Measurements from ENCODE around the gene KDM3A. TPM values are rescaled to one million over a fixed set of nuclear protein-coding genes. Genes with fewer than 3 reads are reported as not detected.

The KDM3A gene, protein sequence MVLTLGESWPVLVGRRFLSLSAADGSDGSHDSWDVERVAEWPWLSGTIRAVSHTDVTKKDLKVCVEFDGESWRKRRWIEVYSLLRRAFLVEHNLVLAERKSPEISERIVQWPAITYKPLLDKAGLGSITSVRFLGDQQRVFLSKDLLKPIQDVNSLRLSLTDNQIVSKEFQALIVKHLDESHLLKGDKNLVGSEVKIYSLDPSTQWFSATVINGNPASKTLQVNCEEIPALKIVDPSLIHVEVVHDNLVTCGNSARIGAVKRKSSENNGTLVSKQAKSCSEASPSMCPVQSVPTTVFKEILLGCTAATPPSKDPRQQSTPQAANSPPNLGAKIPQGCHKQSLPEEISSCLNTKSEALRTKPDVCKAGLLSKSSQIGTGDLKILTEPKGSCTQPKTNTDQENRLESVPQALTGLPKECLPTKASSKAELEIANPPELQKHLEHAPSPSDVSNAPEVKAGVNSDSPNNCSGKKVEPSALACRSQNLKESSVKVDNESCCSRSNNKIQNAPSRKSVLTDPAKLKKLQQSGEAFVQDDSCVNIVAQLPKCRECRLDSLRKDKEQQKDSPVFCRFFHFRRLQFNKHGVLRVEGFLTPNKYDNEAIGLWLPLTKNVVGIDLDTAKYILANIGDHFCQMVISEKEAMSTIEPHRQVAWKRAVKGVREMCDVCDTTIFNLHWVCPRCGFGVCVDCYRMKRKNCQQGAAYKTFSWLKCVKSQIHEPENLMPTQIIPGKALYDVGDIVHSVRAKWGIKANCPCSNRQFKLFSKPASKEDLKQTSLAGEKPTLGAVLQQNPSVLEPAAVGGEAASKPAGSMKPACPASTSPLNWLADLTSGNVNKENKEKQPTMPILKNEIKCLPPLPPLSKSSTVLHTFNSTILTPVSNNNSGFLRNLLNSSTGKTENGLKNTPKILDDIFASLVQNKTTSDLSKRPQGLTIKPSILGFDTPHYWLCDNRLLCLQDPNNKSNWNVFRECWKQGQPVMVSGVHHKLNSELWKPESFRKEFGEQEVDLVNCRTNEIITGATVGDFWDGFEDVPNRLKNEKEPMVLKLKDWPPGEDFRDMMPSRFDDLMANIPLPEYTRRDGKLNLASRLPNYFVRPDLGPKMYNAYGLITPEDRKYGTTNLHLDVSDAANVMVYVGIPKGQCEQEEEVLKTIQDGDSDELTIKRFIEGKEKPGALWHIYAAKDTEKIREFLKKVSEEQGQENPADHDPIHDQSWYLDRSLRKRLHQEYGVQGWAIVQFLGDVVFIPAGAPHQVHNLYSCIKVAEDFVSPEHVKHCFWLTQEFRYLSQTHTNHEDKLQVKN (N-terminal part only)
- 14.7 and 22.7 TPM in 2 replicates for total RNA-seq (2014; rRNA removed; shearing (Covaris generic))

DNA sequence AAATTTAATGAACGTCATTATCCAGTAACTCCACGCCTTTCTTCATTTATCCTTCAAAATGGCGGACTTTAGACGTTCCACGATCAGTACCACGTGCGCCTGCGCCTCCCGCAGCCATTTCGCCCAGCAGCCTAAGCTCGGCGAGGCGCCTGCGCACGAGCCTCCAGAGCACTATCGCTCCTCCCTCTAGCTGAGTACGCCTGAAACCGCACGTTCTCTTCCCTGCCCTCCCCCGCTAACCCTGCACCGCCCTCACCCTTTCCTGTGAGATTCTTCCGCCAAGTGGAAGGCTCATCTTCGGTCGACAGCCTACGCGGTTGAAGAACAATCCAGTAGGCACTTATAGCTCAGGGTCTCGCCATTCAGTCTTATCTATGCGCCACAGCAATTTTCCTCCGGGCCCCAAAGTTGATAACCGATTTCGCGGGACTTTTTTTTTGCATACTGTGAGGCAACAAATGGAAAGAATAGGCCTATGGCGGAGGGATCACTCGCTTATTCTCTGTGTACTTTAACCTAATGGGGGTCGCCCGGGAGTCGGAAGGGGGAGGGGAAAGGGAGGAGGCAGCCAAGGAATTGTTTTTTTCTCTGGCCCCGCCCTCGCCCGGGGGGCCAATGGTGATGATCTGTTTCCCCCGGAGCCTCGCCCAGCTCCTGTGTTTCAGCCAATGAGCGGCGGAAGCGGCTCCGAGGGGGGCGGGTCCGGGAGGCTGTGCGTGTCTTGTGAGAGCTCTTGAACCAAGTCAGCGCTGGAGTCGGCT, at the start of gene KDM3A:
TSS of gene KDM3A (plus strand) at position 741 of the 761 bp plus-strand sequence. CDS start 677 bp downstream, outside the sequence.
- peak; percentile 100 for DNase-seq (ENCODE audit: low read depth in 1 of 2, low spot score in 2 of 2)
- no peaks in the 10 kb centered on the region for H3K9me3 ChIP-seq (replicated peaks)
- H3K4me3 ChIP-seq = peak within 1 kb of the TSS; percentile 65
- H3K27me3 ChIP-seq (replicated peaks) = no peaks in the 10 kb centered on the region
- H3K4me1 ChIP-seq (replicated peaks) = peaks cover 7% of the 10 kb centered on the region
- peaks cover 19% of the 10 kb centered on the region for H3K36me3 ChIP-seq
- peak within 1 kb of the TSS; percentile 94 for H3K27ac ChIP-seq

DNA sequence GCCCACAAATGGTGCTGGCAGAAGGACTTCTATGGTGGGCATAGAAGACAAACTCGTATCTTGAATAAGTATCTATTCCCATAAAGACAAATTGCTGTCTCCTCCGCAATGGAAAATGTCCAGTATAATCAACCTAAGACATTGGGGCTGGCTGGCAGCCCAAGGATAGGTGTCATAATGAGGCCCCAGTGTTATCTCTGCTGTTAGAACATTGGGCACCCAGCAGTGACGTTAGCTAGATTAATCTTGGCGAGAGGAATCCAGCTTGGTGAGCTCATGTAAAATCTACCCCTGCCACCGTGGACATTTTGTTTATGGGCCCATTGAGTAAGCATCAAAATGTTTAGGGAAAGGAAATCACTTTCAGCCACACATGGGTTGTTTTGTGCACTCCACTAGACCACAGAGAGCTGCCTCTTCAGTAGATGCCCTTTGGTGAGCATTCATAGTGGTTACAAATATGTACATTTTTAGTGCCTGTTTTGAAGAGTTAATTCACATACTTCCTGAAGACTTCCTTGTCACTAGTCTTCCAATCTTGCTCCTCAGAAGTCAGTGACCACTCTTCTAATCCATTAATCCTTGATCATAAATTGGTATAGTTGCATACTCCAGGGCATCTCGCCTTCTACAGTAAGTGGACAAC, 48.2 kb upstream of the KDM3A start:
- peaks cover 7% of the 10 kb centered on the region for H3K4me1 ChIP-seq (replicated peaks)
- DNase-seq (ENCODE audit: low read depth in 1 of 2, low spot score in 2 of 2) = no peak

DNA sequence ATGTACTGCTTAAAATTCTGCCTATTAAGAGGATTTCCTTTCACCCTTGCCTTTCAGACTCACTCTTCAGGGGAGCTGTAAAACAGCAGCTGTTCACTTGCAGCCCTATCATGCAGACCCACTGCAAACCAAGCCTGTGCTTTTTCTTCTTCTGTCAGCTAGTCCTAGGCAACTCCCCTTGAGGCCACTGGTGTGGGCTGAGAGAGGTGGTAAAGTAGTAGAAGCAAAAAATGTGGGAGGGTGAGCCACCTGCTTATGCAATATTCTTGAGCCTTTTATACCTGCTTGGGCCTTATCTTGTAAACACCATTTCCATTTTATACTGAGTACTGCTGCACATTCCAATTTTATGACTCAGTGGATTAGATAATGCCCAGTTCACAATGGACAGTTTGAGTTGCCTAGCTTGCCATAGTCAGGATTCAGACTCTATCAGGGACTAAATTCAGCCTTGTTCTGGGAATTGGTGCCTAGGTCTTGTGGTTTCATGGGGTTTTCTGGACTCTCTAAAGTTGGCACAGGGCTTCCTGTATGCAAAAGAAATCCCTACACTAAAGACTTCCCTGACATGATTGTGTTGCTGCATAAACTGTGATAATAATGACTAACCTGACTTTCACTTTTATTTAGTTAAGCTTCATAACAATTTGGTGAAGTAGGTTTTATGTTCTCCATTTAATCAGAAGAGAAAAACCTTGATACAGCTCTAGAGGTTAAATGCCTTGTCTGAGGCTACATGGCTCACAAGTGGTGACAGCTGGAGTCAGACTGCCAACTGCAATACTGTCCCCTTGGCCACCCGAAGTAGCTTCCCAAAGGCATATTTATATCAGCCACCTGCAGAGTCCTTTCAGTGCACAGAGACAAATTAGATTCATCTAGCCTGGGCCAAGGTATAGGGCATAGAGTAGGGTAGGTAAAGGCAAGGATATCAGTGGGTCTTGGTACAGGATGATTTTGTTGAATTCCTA, 47.4 kb upstream of the KDM3A start:
- Histone ChIP-seq H3K27me3 (replicated peaks) (no peaks in the 10 kb centered on the region; the same call in 1 of the 2 replicates), H3K27ac (no peak overlapping the region), H3K4me1 (replicated peaks) (peaks cover 7% of the 10 kb centered on the region), H3K9me3 (replicated peaks) (no peaks in the 10 kb centered on the region), H3K4me3 (no peak overlapping the region), H3K36me3 (no peaks in the 10 kb centered on the region)
- peak in 1 of 2 experiments; percentile 28 for DNase-seq (ENCODE audit: low read depth in 1 of 2, low spot score in 2 of 2)

More for the DNA sequence above, 48.2 kb upstream of the KDM3A start:
- no peaks in the 10 kb centered on the region for H3K36me3 ChIP-seq
- H3K9me3 ChIP-seq (replicated peaks) = no peaks in the 10 kb centered on the region
- no peak overlapping the region for H3K27ac ChIP-seq
- no peaks in the 10 kb centered on the region for H3K27me3 ChIP-seq (replicated peaks)
- no peak overlapping the region for H3K4me3 ChIP-seq

DNA sequence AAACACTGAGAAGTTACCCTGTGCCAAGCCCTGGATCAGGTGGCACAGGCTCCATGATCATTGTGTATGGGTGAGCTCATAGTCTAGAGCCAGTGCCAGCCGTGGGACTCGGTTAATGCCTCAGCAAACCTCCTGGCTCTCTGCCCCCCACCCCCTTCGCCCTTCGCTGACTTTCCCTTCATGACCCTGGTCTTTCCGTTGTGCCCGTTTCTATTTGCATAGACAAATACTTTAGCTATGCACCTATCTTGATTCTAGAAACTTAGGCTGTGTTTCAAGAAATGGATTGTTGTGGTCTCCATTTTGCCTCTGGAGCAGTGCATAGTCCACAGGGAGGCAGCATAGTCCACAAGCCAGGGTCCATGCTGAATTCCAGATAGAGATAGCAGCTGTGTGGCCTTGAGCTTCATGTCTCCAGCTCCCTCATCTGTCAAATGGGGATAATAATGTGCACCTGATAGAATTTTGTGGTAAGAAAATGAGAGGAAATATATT, 44.8 kb upstream of the KDM3A start:
- DNase-seq (ENCODE audit: low read depth in 1 of 2, low spot score in 2 of 2) = no peak

DNA sequence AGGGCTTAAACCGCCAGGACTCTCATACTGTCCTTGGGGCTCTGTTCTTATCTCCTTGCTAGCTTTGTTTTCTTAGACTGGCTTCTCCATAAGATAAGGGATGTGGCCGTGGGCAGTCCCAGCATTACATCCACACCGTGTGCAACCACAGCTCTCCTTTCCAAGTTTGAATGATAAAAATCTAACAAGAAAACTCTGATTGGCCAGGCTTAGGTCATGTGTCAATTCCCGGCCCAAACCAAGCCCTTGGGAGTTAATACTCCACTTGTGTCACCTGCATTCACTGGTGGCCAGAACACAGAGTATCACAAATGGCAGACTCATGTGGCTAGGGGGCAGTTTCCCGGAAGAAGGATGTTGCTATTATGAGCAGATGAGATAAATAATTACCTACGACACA, 43.2 kb upstream of the KDM3A start:
- Histone ChIP-seq H3K4me3 (no peak overlapping the region), H3K4me1 (replicated peaks) (peaks cover 7% of the 10 kb centered on the region), H3K9me3 (replicated peaks) (no peaks in the 10 kb centered on the region), H3K36me3 (no peaks in the 10 kb centered on the region), H3K27me3 (replicated peaks) (no peaks in the 10 kb centered on the region; the same call in 1 of the 2 replicates), H3K27ac (no peak overlapping the region)
- DNase-seq (ENCODE audit: low read depth in 1 of 2, low spot score in 2 of 2) = no peak

More for the DNA sequence above, 44.8 kb upstream of the KDM3A start:
- Histone ChIP-seq H3K27ac (no peak overlapping the region), H3K4me1 (replicated peaks) (peaks cover 7% of the 10 kb centered on the region), H3K4me3 (no peak overlapping the region), H3K36me3 (no peaks in the 10 kb centered on the region), H3K9me3 (replicated peaks) (no peaks in the 10 kb centered on the region), H3K27me3 (replicated peaks) (no peaks in the 10 kb centered on the region; the same call in 1 of the 2 replicates)

DNA sequence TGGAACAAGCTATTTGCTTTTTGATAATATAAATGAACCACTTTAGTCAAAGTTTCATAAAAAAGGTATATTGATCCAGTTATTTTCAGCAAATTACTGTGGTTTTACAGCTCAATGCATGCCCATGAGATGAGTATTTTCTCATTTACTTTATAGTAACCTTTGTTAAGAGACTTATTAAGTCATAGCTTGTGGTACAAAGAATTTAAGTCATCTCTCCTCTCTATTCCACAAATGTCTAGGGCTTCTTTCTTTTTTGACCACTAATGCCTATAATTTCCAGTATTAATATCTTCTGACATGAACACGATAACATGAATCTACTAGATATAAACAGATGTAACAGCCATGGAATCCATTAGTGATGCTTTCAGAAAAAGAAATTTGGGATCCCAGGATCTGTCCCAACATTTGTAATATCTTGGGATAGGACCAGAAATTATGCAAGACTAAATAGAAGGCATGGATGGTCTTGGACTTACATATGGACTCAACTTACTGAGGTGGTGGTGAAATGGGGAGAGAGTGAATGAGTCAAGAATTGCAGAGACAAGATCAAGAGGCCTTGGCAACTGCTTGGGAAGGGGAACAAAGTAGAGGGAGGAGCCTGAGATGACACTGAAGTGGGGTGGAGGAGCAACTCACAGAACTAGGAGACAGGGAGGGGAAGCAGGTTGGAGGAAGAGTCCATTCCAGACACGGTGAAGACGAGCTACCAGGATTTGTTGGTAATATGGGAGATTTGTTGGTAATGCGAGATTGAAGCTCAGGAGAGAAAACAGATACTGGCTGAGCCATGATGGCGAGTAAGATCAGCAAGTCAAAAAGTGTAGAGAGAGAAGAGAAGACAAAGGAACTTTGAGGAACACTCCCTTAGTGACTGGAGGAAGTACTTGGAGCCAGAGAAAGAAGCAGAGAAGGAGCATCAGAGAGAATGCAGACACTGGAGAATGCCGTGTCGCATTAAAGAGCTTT, 42.4 kb upstream of the KDM3A start:
- DNase-seq (ENCODE audit: low read depth in 1 of 2, low spot score in 2 of 2) = no peak
- peaks cover 3% of the 10 kb centered on the region for H3K4me1 ChIP-seq (replicated peaks)
- no peaks in the 10 kb centered on the region; the same call in 1 of the 2 replicates for H3K27me3 ChIP-seq (replicated peaks)
- H3K9me3 ChIP-seq (replicated peaks) = no peaks in the 10 kb centered on the region
- no peaks in the 10 kb centered on the region for H3K36me3 ChIP-seq
- H3K27ac ChIP-seq = no peak overlapping the region
- no peak overlapping the region for H3K4me3 ChIP-seq

DNA sequence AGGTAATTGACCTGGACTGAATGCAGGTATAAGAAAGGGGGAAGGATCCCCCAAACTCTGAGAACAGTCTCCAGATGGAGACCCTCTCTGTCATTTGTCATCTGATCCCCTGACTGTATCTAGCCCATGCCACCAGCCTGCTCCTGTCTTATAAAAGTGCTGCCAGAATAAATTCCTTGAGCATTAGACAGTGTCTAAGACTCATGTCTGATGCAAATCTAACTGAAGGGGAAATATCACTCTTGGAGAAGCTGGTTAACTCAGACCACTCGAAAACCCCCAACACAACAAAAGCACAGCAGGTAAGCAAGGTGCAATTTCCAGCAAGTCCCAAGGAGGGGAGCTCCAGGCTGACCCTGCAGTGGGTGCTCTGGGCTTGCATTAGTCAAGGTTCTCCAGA, 40.9 kb upstream of the KDM3A start:
- DNase-seq (ENCODE audit: low read depth in 1 of 2, low spot score in 2 of 2) = no peak
- Histone ChIP-seq H3K27ac (no peak overlapping the region), H3K4me3 (no peak overlapping the region), H3K4me1 (replicated peaks) (no peaks in the 10 kb centered on the region), H3K27me3 (replicated peaks) (no peaks in the 10 kb centered on the region; the same call in 1 of the 2 replicates), H3K9me3 (replicated peaks) (no peaks in the 10 kb centered on the region), H3K36me3 (no peaks in the 10 kb centered on the region)

DNA sequence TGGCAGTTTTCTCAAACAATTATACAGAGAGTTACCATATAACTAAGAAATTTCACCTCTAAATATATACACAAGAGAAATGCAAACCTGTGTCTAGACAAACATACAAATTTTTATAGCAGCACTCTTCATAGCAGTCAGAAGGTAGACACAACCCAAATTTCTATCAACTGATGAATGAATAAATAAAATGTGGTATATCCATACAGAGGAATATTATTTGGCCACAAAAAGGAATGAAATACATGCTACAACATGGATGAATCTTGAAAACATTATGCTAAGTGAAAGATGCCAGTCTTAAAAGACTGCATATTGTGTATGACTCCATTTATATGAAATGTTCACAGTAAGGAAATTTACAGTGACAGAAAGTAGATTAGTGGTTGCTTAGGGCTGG, 30.6 kb upstream of the KDM3A start:
- Histone ChIP-seq H3K9me3 (replicated peaks) (no peaks in the 10 kb centered on the region), H3K4me1 (replicated peaks) (no peaks in the 10 kb centered on the region), H3K27me3 (replicated peaks) (no peaks in the 10 kb centered on the region), H3K4me3 (no peak overlapping the region), H3K36me3 (no peaks in the 10 kb centered on the region), H3K27ac (no peak overlapping the region)
- no peak for DNase-seq (ENCODE audit: low read depth in 1 of 2, low spot score in 2 of 2)

DNA sequence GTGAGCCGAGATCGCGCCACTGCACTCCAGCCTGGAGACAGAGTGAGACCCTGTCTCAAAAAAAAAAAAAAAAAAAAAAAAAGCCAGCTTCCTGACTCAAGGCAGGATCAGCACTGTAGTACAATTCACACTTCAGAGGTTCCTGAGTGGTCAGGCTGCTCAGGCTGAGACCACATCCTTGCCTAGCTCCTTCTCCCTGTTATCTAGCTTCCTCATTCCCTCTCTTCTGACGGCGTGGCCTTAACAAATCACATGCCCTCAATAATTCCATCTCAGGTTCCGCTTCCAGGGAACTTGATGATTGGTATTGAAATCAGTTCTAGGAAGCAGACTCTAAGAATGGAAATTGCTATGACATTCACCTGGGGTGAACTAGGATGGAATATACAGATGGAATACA, 29.8 kb upstream of the KDM3A start:
- no peak for DNase-seq (ENCODE audit: low read depth in 1 of 2, low spot score in 2 of 2)
- Histone ChIP-seq H3K4me3 (no peak overlapping the region), H3K36me3 (no peaks in the 10 kb centered on the region), H3K27ac (no peak overlapping the region), H3K27me3 (replicated peaks) (no peaks in the 10 kb centered on the region), H3K4me1 (replicated peaks) (no peaks in the 10 kb centered on the region), H3K9me3 (replicated peaks) (no peaks in the 10 kb centered on the region)

DNA sequence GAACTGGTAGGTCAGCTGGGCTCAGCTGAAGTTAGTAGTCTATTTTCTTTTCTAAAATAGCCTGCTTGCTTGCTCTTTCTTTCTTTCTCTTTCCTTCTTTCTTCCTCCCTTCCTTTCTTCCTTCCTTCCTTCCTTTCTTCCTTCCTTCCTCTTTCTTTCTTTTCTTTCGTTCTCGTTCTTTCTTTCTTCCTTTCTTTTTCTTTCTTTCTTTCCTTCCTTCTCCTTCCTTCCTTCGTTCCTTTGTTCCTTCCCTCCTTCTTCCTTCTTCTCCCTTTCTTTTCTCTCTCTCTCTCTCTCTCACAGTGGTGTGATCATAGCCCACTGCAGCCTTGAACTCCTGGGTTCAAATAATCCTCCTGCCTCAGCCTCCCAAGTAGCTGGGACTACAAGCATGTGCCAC, 29.2 kb upstream of the KDM3A start:
- Histone ChIP-seq H3K9me3 (replicated peaks) (no peaks in the 10 kb centered on the region), H3K36me3 (no peaks in the 10 kb centered on the region), H3K27ac (no peak overlapping the region), H3K4me1 (replicated peaks) (no peaks in the 10 kb centered on the region), H3K4me3 (no peak overlapping the region), H3K27me3 (replicated peaks) (no peaks in the 10 kb centered on the region)
- DNase-seq (ENCODE audit: low read depth in 1 of 2, low spot score in 2 of 2) = no peak

Data from SJSA1 (cell line).